ENCODE measurements around the gene GOPC.

The GOPC gene

DNA sequence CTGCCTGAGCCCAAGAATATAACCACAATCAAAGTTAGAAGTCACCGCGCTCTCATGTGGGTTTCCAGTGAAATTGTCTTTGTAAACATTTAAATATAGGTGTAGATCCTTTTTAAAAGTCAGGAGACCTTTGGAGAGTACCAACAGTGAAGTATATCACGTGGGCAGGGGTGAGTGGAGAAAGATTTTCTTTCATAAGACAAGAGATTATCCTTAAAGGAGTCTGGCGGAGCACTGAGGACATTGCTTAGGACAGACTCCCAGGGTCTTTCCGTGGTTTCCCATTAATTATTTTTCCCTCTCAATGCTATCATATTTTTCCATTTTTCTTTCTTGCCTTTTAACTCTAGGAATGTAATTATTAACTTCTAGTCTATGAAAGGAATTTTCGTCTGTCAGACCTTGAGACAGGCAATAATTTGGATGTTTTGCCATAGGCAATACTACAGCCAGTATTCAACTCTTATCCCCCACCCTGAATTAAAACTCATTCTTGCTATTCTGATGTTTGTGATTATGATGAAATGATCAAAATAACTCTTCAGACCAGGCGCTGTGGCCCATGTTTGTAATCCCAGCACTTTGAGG is 88.4 kb downstream of the GOPC start:
- H3K4me3 ChIP-seq (ENCODE audit: low read depth, low read length) = no peak overlapping the region
- CTCF ChIA-PET = no interaction called here
- no peak for DNase-seq (ENCODE audit: low read depth, low spot score)
- TF ChIP-seq CTCF (IDR thresholded peaks at IDR 0.05; ENCODE audit: insufficient read depth, low read length, missing control alignments) = no peak
- POLR2A ChIA-PET = no interaction called here

- CTCF ChIA-PET = no interaction called here
- POLR2A ChIA-PET = no interaction called here
- DNase-seq (ENCODE audit: low read depth, low spot score) = no peak
- TF ChIP-seq CTCF (IDR thresholded peaks at IDR 0.05; ENCODE audit: insufficient read depth, low read length, missing control alignments) = no peak
- no peak overlapping the region for H3K4me3 ChIP-seq (ENCODE audit: low read depth, low read length)
These were observed 89.2 kb downstream of the GOPC start for GRCh38 chr6:117512987-117513573.

GRCh38 chr6:117512056-117512828 is 90.1 kb downstream of the GOPC start:
- ChIA-PET CTCF (no interaction called here), POLR2A (no interaction called here)
- DNase-seq (ENCODE audit: low read depth, low spot score) = no peak
- H3K4me3 ChIP-seq (ENCODE audit: low read depth, low read length) = no peak overlapping the region
- no peak for TF ChIP-seq CTCF (IDR thresholded peaks at IDR 0.05; ENCODE audit: insufficient read depth, low read length, missing control alignments)

All from AG04449 (cell line).